Fibroblast of lung (primary cell): ENCODE measurements around the gene NR5A1. TPM values are rescaled to one million over a fixed set of nuclear protein-coding genes. Genes with fewer than 3 reads are reported as not detected.

Experiments used
- DNase-seq, 2 donors: peaks; one replicate each; pipeline versions ENCODE4 v3.0.0 to v3.0.0-alpha.2; 2010; ENCODE audit warnings: low read depth in 2 of 2
- H2AFZ ChIP-seq: 2 replicates; pipeline ENCODE4 v1.5.1; 2012; ENCODE audit warnings: low read length, control low read depth, inconsistent platforms
- H3K27ac ChIP-seq: 2 replicates; pipeline ENCODE4 v1.5.1; 2011; ENCODE audit warnings: low read length, control low read depth; ENCODE audit not compliant: insufficient read depth
- H3K27me3 ChIP-seq: 2 replicates; pipeline ENCODE4 v1.5.1; 2011; ENCODE audit warnings: mild to moderate bottlenecking, low read length; ENCODE audit not compliant: control insufficient read depth, insufficient read depth
- H3K36me3 ChIP-seq: 2 replicates; pipeline ENCODE4 v1.5.1; 2011; ENCODE audit warnings: low read length; ENCODE audit not compliant: control insufficient read depth, insufficient read depth
- H3K4me1 ChIP-seq: 2 replicates; pipeline ENCODE4 v1.5.1; 2011; ENCODE audit warnings: low read length; ENCODE audit not compliant: control insufficient read depth, insufficient read depth; ENCODE audit errors: extremely low read depth
- H3K4me2 ChIP-seq: 2 replicates; pipeline ENCODE4 v1.5.1; 2011; ENCODE audit warnings: low read length, control low read depth; ENCODE audit not compliant: insufficient read depth; ENCODE audit errors: extremely low read depth
- H3K4me3 ChIP-seq, 4 experiments: fragments of 200-600 bp in 1 of 4; sonication (generic) in 1 of 4; replicated peaks in 1 of 4; 2 replicates each; pipeline ENCODE4 v1.5.1; 2011 to 2016; ENCODE audit warnings: low read length in 4 of 4, low read depth in 3 of 4, mild to moderate bottlenecking in 3 of 4, control low read depth in 2 of 4, inconsistent platforms in 1 of 4, mixed read lengths in 1 of 4; ENCODE audit not compliant: insufficient read depth in 1 of 4; ENCODE audit errors: control extremely low read depth in 1 of 4
- H3K79me2 ChIP-seq: 2 replicates; pipeline ENCODE4 v1.5.1; 2012; ENCODE audit warnings: mild to moderate bottlenecking, low read length, inconsistent platforms; ENCODE audit not compliant: control insufficient read depth, insufficient read depth
- H3K9ac ChIP-seq: 2 replicates; pipeline ENCODE4 v1.5.1; 2011; ENCODE audit warnings: mild to moderate bottlenecking, low read length, control low read depth; ENCODE audit not compliant: insufficient read depth
- H3K9me3 ChIP-seq: 2 replicates; pipeline ENCODE4 v1.5.1; 2012; ENCODE audit warnings: low read depth, low read length; ENCODE audit not compliant: control insufficient read depth, insufficient read depth
- H4K20me1 ChIP-seq: 2 replicates; pipeline ENCODE4 v1.5.1; 2011; ENCODE audit warnings: low read length; ENCODE audit not compliant: control insufficient read depth, insufficient read depth; ENCODE audit errors: extremely low read depth
- CTCF ChIP-seq, 2 donors: IDR thresholded peaks in 1 of 2; conservative IDR thresholded peaks in 1 of 2; 1 replicate in 1 of 2; 2 replicates in 1 of 2; pipeline ENCODE4 v1.5.1; 2011 to 2012; ENCODE audit warnings: low read length in 2 of 2, control low read depth in 1 of 2, inconsistent platforms in 1 of 2, low read depth in 1 of 2, mild to moderate bottlenecking in 1 of 2
- EZH2 ChIP-seq: IDR thresholded peaks from 2 replicates; pipeline ENCODE4 v1.5.1; 2012; ENCODE audit warnings: low read length, control low read depth, mild to moderate bottlenecking; ENCODE audit errors: missing control alignments
- polyA plus RNA-seq, 2 donors: library from polyadenylated mRNA; depleted of rRNA in 1 of 2; stranded (reverse) in 1 of 2; unstranded in 1 of 2; fragments of >200 nt; gene quantifications; 2 replicates each; pipeline ENCODE4 v1.2.1, GENCODE V29; 2011 to 2012; ENCODE audit warnings: missing spikeins in 1 of 2
- total RNA-seq: library from RNA; depleted of rRNA; stranded (reverse); fragments of >200 nt; gene quantifications from 2 replicates; pipeline ENCODE4 v1.2.1, GENCODE V29; 2014

NR5A1 gene
- total and polyA plus RNA-seq, 2 donors (not counting 1 experiment from before 2014, with no cell fraction given) = not detected

DNA sequence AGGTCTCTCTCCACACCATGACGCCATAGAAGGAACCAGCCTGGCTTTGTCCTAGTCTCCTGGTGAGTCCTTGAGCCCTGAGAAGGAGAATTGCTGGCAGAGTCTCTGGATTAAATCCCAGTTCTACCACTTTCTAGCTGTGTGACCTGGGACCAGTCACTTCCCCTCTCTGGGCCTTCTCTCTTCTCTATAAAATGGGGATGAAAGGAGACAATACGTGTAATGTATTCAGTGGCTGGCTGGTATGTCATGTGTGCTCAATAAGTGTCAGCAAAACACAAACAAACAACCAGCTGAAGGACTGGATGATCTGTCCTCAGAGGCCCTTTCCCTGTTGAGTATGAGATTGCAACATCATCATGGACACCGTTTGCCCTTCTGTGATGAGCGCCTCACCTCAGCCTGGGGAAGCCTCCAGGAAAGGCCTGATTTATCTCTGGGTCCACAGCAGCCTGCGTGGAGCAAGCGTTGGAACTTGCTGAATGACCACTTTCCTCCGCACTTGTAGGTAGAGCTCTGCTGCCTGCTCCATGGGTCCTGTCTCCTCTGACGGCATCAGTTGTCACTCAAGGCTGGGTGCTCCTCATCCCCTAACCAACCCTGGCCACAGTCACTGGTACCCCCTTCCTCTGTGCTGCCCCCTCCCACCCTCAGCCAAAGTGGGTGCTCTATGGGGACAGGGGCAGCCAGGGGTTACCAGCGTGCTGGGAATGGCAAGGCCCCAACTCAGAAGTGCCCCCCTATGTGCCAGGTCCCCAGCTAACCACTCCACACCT lies 3.6 kb upstream of the NR5A1 start:
- no peaks in the 10 kb centered on the region for H3K4me1 ChIP-seq
- no peaks in the 10 kb centered on the region for H3K36me3 ChIP-seq
- TF ChIP-seq CTCF (conservative IDR thresholded peaks at IDR 0.05 in 1 of 2, IDR thresholded peaks at IDR 0.05 in 1 of 2; ENCODE audit: low read depth in 1 of 2, low read length in 2 of 2) (no peak), EZH2 (no peak)
- no peaks in the 10 kb centered on the region for H3K9me3 ChIP-seq
- no peaks in the 10 kb centered on the region for H4K20me1 ChIP-seq
- H3K4me2 ChIP-seq = no peak overlapping the region
- H3K79me2 ChIP-seq = no peaks in the 10 kb centered on the region
- no peak overlapping the region for H2AFZ ChIP-seq
- no peak overlapping the region for H3K27ac ChIP-seq
- H3K9ac ChIP-seq = no peak overlapping the region
- peaks cover 19% of the 10 kb centered on the region for H3K27me3 ChIP-seq
- peak in 1 of 2 donors; percentile 12 for DNase-seq
- no peak overlapping the region for H3K4me3 ChIP-seq

DNA sequence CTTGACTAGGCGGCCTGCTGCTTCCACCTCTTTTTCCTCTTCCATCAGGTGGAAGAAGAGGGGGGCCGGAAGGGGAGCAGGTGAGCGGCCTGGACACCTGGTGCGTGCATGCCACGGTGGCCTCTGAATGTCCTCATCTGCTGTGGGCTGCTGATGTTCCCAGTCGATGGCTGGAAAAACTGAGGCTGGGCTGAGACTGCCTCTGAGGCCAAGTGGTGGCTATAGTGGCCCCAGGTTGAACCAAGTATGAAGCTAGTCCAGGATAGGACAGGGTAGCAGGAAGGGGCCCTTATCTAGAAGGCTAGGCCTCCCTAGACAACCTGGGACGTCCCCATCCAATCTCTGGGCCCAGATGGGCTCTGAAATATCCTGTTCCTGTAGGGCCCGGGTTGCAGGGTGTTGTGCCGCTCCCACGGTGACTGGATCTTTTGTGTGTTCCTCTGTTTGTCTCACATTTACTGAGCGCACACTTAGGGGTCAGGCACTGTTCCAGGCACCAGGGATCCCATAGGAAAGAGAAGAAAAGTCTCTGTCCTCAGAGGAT lies 753 bp upstream of the NR5A1 start:
- no peak overlapping the region for H3K4me2 ChIP-seq
- H3K4me1 ChIP-seq = no peaks in the 10 kb centered on the region
- no peak overlapping the region for H3K4me3 ChIP-seq
- H2AFZ ChIP-seq = no peak overlapping the region
- no peaks in the 10 kb centered on the region for H3K9me3 ChIP-seq
- H3K9ac ChIP-seq = no peak overlapping the region
- H4K20me1 ChIP-seq = no peaks in the 10 kb centered on the region
- no peaks in the 10 kb centered on the region for H3K36me3 ChIP-seq
- no peak overlapping the region for H3K27ac ChIP-seq
- H3K27me3 ChIP-seq = peaks cover 34% of the 10 kb centered on the region
- no peaks in the 10 kb centered on the region for H3K79me2 ChIP-seq
- no peak for DNase-seq
- no peak for TF ChIP-seq CTCF (conservative IDR thresholded peaks at IDR 0.05 in 1 of 2, IDR thresholded peaks at IDR 0.05 in 1 of 2; ENCODE audit: low read depth in 1 of 2, low read length in 2 of 2)
- TF ChIP-seq EZH2 = no peak

DNA sequence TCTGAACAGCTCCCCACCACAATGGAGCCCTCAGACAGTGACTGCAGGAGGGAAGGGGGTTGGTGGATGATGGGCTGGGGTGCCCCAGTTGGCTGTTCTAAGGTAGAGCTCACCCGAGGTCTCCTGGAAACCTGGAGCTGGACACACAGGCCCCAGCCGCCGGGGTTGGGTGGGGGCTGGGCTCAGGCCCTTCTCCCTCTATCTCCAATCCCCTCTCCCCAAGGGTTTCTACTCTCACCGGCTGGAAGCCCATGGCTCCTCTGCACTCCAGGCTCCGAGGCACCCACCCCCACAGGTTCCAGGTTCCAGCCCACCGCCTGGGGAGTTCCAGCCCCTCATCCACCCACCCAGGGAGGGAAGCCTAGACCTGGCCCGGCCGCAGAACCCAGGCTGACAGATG lies 766 bp downstream of the NR5A1 start:
- Histone ChIP-seq H3K9me3 (no peaks in the 10 kb centered on the region), H3K27ac (no peak overlapping the region), H3K36me3 (no peaks in the 10 kb centered on the region), H3K4me2 (no peak overlapping the region), H3K79me2 (no peaks in the 10 kb centered on the region), H3K4me1 (no peaks in the 10 kb centered on the region), H2AFZ (no peak overlapping the region), H3K27me3 (peaks cover 47% of the 10 kb centered on the region), H4K20me1 (no peaks in the 10 kb centered on the region), H3K4me3 (no peak overlapping the region), H3K9ac (no peak overlapping the region)
- DNase-seq = no peak
- TF ChIP-seq EZH2 = no peak
- no peak for TF ChIP-seq CTCF (conservative IDR thresholded peaks at IDR 0.05 in 1 of 2, IDR thresholded peaks at IDR 0.05 in 1 of 2; ENCODE audit: low read depth in 1 of 2, low read length in 2 of 2)
